Brain microvascular endothelial cell (primary cell): ENCODE data around the gene SLC25A47.
"Not testable (repeated sequence)": the region's sequence is repeated elsewhere in the genome, so short reads cannot be mapped to it uniquely, and the experiment has no call there.

ENCODE experiments used
- DNase-seq: peaks from one replicate; pipeline ENCODE4 v3.0.0-alpha.2; 2020
- H3K27ac ChIP-seq: fragments of 250-450 bp; sonication (Bioruptor Pico); 2 replicates; pipeline ENCODE4 v1.5.1; 2020; ENCODE audit warnings: mild to moderate bottlenecking, moderate library complexity
- H3K27me3 ChIP-seq: fragments of 250-450 bp; sonication (Bioruptor Pico); replicated peaks from 2 replicates; pipeline ENCODE4 v1.5.1; 2020; ENCODE audit warnings: mild to moderate bottlenecking
- H3K36me3 ChIP-seq: fragments of 250-450 bp; sonication (Bioruptor Pico); replicated peaks from 2 replicates; pipeline ENCODE4 v1.5.1; 2020; ENCODE audit warnings: mild to moderate bottlenecking
- H3K4me3 ChIP-seq: 2 replicates; pipeline ENCODE4 v1.5.1; 2011; ENCODE audit warnings: low read depth, mild to moderate bottlenecking, control low read depth, low read length, moderate library complexity
- CTCF ChIP-seq: IDR thresholded peaks from 2 replicates; pipeline ENCODE4 v1.5.1; 2011; ENCODE audit warnings: low read depth, mild to moderate bottlenecking, moderate library complexity, low read length, control low read depth, inconsistent platforms; ENCODE audit errors: missing control alignments
- in situ Hi-C: cut with HindIII; loops from 2 replicates; pipeline ENCODE4 v1.10.0; 2017; ENCODE audit warnings: low sequenced_read_pairs, low pct_ligation_motif_present

SLC25A47 gene

GRCh38 chr14:100339766-100340422 lies 16.8 kb downstream of the SLC25A47 start:
- Histone ChIP-seq H3K4me3 (no peak overlapping the region), H3K36me3 (peaks cover 59% of the 10 kb centered on the region), H3K27me3 (no peaks in the 10 kb centered on the region), H3K27ac (no peak overlapping the region)
- no peak for DNase-seq
- in situ Hi-C loops = no loop called here
- no peak for TF ChIP-seq CTCF

- H3K36me3 ChIP-seq = peaks cover 55% of the 10 kb centered on the region
- H3K4me3 ChIP-seq = no peak overlapping the region
- H3K27ac ChIP-seq = peak overlapping the region; percentile 96
- no peak for TF ChIP-seq CTCF
- H3K27me3 ChIP-seq = no peaks in the 10 kb centered on the region
- in situ Hi-C loops = no loop called here
- no peak for DNase-seq
These were observed 17.3 kb downstream of the SLC25A47 start for GRCh38 chr14:100340423-100340813.

- peaks cover 59% of the 10 kb centered on the region for H3K36me3 ChIP-seq
- no peak overlapping the region for H3K4me3 ChIP-seq
- peak; percentile 87 for DNase-seq
- H3K27me3 ChIP-seq = no peaks in the 10 kb centered on the region
- in situ Hi-C loops = no loop called here
- TF ChIP-seq CTCF = no peak
- H3K27ac ChIP-seq = peak overlapping the region; percentile 96
These were observed 18.3 kb downstream of the SLC25A47 start for GRCh38 chr14:100341301-100342031.

DNA sequence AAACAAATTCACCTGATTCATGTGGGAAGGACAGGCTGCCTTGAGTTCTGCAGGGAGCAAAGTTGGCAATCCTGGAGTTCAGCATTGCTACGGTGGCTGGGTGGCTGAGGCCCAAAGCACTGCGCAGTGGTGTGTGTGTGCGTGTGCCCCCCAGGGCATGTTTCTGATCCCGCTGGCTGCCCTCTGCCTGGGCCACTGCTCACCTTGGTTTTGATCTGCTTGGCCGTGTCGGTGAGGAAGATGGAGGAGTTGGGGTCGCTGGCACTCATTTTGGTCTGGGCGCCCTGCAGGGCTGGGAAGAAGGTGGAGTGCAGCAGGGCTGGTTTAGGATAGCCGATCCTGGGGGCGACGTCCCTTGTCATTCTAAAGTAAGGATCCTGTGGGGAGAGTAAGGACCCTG lies 19.1 kb downstream of the SLC25A47 start:
- Histone ChIP-seq H3K27me3 (no peaks in the 10 kb centered on the region), H3K36me3 (peaks cover 59% of the 10 kb centered on the region), H3K4me3 (no peak overlapping the region), H3K27ac (peak overlapping the region; percentile 96)
- DNase-seq = no peak
- no peak for TF ChIP-seq CTCF
- in situ Hi-C loops = no loop called here

- in situ Hi-C loops, H3K4me3 ChIP-seq, H3K27ac ChIP-seq, H3K27me3 ChIP-seq, DNase-seq: not testable (repeated sequence)
- H3K36me3 ChIP-seq = peaks cover 59% of the 10 kb centered on the region
These were observed 19.7 kb downstream of the SLC25A47 start for GRCh38 chr14:100342826-100343225.

DNA sequence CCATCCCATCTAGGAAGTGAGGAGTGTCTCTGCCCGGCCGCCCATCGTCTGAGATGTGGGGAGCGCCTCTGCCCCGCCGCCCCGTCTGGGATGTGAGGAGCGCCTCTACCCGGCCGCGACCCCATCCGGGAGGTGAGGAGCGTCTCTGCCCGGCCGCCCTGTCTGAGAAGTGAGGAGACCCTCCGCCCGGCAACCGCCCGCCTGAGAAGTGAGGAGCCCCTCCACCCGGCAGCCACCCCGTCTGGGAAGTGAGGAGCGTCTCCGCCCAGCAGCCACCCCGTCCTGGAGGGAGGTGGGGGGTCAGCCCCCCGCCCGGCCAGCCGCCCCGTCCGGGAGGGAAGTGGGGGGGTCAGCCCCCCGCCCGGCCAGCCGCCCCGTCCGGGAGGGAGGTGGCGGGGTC lies 21.5 kb downstream of the SLC25A47 start:
- H3K27ac ChIP-seq, H3K27me3 ChIP-seq, H3K4me3 ChIP-seq, DNase-seq, in situ Hi-C loops: not testable (repeated sequence)
- H3K36me3 ChIP-seq = peaks cover 70% of the 10 kb centered on the region
